Kidney epithelial cell (primary cell): Measurements from ENCODE around the gene WDR20. TPM values are rescaled to one million over a fixed set of nuclear protein-coding genes. Genes with fewer than 3 reads are reported as not detected.

Source experiments
- DNase-seq: peaks from one replicate; pipeline ENCODE4 v3.0.0-alpha.2; 2010; ENCODE audit warnings: low read depth
- H3K27me3 ChIP-seq: 2 replicates; pipeline ENCODE4 v1.6.0; 2011; ENCODE audit warnings: low read length; ENCODE audit not compliant: control insufficient read depth, insufficient read depth
- H3K36me3 ChIP-seq: 2 replicates; pipeline ENCODE4 v1.5.1; 2011; ENCODE audit warnings: low read length; ENCODE audit not compliant: control insufficient read depth, insufficient read depth
- H3K4me3 ChIP-seq: 2 replicates; pipeline ENCODE4 v1.5.1; 2011; ENCODE audit warnings: low read depth, mild to moderate bottlenecking, control low read depth, low read length
- total RNA-seq: library from RNA; depleted of rRNA; stranded (reverse); fragments of >200 nt; gene quantifications from 2 replicates; pipeline ENCODE4 v1.2.3, GENCODE V29; 2015
- TF ChIP-seq, protein P1 (sequence below): IDR thresholded peaks from 2 replicates; pipeline ENCODE4 v1.5.1; 2011; ENCODE audit warnings: mild to moderate bottlenecking, moderate library complexity, low read length, control low read depth, inconsistent platforms; ENCODE audit not compliant: insufficient read depth, poor library complexity, severe bottlenecking

The WDR20 gene
- total RNA-seq, 1 donor from 2014 or later: 14.0 TPM

DNA sequence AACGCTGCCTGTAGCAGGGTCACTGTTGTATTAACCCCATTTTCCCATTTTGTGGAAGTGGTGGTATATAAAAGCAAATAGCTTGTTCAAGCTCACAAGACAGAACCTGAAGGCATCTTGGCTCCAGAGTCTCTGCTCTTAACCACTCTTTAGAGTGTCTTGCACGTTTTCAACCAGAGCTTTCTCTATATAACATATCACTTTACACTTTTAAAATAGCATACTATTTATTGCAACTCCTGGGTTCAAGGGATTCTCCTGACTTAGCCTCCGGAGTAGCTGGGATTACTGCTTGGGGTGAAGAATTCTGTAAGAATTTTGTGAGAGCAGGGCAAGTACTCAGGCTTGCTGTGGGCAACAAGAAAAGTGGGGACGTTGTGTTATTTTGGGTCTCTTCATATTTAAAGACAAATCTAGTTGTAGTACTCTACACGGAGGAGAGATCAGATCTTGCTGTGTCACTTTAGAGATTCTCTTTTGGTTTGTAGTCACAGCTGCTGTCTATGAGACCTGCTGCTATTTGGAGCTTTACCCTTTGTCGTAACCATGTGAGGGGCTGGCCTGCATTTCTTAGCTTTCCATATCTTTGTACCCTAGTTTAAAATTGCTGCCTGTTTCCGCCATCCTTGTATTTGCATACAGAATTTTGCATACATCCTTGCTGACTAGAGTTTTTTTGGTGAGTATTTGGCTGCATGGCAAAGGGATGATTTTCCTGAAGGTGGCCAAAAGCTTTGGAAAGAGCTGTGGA, 40.7 kb downstream of the WDR20 start:
- no peak for DNase-seq
- Histone ChIP-seq H3K36me3 (no peaks in the 10 kb centered on the region), H3K4me3 (no peak overlapping the region), H3K27me3 (no peaks in the 10 kb centered on the region)
- TF ChIP-seq, protein P1, sequence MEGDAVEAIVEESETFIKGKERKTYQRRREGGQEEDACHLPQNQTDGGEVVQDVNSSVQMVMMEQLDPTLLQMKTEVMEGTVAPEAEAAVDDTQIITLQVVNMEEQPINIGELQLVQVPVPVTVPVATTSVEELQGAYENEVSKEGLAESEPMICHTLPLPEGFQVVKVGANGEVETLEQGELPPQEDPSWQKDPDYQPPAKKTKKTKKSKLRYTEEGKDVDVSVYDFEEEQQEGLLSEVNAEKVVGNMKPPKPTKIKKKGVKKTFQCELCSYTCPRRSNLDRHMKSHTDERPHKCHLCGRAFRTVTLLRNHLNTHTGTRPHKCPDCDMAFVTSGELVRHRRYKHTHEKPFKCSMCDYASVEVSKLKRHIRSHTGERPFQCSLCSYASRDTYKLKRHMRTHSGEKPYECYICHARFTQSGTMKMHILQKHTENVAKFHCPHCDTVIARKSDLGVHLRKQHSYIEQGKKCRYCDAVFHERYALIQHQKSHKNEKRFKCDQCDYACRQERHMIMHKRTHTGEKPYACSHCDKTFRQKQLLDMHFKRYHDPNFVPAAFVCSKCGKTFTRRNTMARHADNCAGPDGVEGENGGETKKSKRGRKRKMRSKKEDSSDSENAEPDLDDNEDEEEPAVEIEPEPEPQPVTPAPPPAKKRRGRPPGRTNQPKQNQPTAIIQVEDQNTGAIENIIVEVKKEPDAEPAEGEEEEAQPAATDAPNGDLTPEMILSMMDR: no peak

DNA sequence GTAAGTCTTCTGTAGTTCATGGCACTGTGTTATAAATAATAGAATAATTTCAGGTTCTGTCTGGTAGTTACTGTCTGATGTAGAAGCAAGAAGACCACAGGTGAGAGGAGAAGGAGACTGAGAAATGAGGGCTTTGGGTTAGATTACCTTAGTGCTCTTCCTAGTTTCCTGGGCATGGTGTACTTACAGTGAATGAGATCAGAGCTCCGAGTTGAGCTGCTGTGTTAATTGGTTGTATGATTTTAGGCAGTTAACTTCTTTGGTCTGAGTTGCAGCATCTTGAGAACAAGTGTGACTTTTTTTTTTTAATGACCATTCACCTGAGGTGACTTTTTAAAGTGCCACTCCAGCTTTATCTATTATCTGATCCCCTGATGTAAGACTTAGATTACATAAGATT, 41.5 kb downstream of the WDR20 start:
- DNase-seq: no peak
- Histone ChIP-seq H3K27me3 (no peaks in the 10 kb centered on the region), H3K36me3 (no peaks in the 10 kb centered on the region), H3K4me3 (no peak overlapping the region)
- TF ChIP-seq, protein P1: no peak

DNA sequence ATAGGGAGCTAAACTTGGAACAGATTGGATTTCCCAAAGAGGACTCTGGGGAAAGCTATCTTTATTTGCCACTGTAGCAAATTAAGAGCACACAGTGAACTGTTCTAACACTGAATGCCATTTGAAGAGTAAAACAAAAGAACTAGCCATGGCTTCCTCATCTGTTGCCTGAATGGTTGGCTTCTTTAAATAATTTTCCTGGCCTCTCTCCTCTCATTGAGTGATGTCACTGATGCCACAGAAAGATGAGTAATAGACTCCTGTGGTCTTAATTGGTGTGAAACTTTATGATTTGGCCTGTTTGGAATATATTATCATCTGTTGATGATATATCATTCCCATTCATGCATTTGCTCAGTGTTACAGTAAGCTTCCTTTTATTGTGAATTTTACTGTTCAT, 42.5 kb downstream of the WDR20 start:
- H3K4me3 ChIP-seq: no peak overlapping the region
- DNase-seq: no peak
- no peaks in the 10 kb centered on the region for H3K27me3 ChIP-seq
- TF ChIP-seq, protein P1: no peak
- H3K36me3 ChIP-seq: no peaks in the 10 kb centered on the region

DNA sequence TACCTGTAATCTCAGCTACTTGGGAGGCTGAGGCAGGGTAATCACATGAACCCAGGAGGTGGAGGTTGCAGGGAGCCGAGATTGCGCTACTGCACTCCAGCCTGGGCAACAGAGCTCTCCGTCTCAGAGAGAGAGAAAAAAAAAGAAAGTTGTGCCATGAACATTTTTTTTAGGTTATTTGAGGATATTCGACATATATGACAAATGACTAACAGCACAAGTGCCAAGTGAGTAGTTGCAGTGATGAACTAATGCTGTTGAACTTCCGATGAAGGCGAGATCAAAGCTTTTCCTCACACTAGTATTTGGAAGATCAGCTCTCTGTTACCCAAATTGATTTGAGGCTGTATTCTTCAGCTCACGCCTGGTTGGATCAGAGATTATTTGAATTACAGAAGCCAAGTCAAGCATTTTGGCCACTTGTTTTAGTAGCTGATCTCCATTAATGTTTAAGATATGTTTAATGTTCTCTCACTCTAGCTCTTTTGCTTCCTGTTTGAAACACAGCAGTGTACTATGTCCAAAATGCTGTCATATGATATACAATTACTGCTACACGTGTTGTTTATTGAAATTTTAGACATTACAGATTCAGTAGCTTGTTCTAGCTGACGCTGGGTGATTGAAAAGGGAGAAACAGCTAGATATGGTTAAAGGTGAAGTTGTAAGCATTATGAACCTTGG, 43.4 kb downstream of the WDR20 start:
- Histone ChIP-seq H3K4me3 (no peak overlapping the region), H3K27me3 (no peaks in the 10 kb centered on the region), H3K36me3 (no peaks in the 10 kb centered on the region)
- no peak for DNase-seq
- TF ChIP-seq, protein P1: no peak

DNA sequence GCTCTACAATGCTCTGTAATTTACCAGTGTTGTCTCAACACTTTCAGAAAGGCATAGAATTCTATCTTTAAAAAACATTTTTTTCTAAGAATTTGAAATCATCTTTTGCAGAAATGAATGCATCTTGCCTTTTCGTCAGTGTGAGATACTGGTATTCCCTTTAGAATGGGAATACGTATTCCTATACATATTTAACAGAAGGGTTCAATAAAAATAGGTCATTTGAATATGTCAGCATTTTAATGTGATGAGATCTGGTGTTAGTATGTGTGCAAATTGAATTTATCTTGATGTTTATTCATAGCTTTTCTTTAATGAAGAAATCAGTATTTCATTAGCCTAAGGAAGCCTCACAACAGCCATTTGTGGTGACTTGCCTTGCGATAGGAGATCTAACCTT, 44.2 kb downstream of the WDR20 start:
- Histone ChIP-seq H3K27me3 (no peaks in the 10 kb centered on the region), H3K36me3 (no peaks in the 10 kb centered on the region), H3K4me3 (no peak overlapping the region)
- TF ChIP-seq, protein P1: no peak
- no peak for DNase-seq
